GM12878 (cell line): Measurements from ENCODE around the gene LAMA4. TPM values are rescaled to one million over a fixed set of nuclear protein-coding genes. Genes with fewer than 3 reads are reported as not detected.
A peak's percentile ranks its signal among the peaks of the same experiment; 100 is the strongest.

Source experiments
- ATAC-seq: fragments of 200-7000 bp; cut with Tn5 transposase; 3 replicates; pipeline ENCODE4 v1.9.1; 2020; ENCODE audit warnings: mild to moderate bottlenecking, moderate library complexity
- BruUV-seq: library from RNA; stranded (reverse); fragments of 400-500 nt; replicated peaks from 2 replicates; lab custom pipeline; 2021; lab: Mats Ljungman, UMichigan
- CTCF ChIA-PET: fragments of 300-600 bp; sonication (Branson Sonifier 250); formaldehyde crosslinking; extraction: SDS; loops from one replicate; lab custom pipeline; 2021; ENCODE audit warnings: inconsistent platforms; lab: Yijun Ruan, JAX
- POLR2A ChIA-PET: fragments of 350-600 bp; formaldehyde crosslinking; extraction: SDS; loops from one replicate; lab custom pipeline; 2021; ENCODE audit warnings: inconsistent platforms; lab: Charles Lee
- RAD21 ChIA-PET: fragments of 300-600 bp; sonication (Branson Sonifier 250); formaldehyde crosslinking; loops from one replicate; lab custom pipeline; 2023; ENCODE audit warnings: antibody characterized with exemption; ENCODE audit not compliant: unreplicated experiment; lab: Charles Lee
- SMC1A ChIA-PET: fragments of 300-600 bp; sonication (Branson Sonifier 250); formaldehyde crosslinking; loops from one replicate; lab custom pipeline; 2023; ENCODE audit not compliant: unreplicated experiment, uncharacterized antibody; lab: Charles Lee
- DNase-seq: peaks from one replicate; pipeline ENCODE4 v3.0.0-alpha.2; 2011; ENCODE audit warnings: low read depth, low spot score
- FAIRE-seq: peaks from 3 replicates; lab custom pipeline; 2011; peaks lifted over from hg19 to GRCh38; lab: Jason Lieb, UNC
- H2AFZ ChIP-seq: 2 replicates; pipeline ENCODE4 v1.6.0; 2011; ENCODE audit warnings: low read depth, low read length, control low read depth; ENCODE audit not compliant: control insufficient read depth
- H3K27ac ChIP-seq: 2 replicates; pipeline ENCODE4 v1.5.1; 2011; ENCODE audit warnings: control low read depth; ENCODE audit not compliant: control insufficient read depth, insufficient read depth
- H3K27me3 ChIP-seq, 2 experiments: replicated peaks in 1 of 2; 2 replicates each; pipeline versions ENCODE4 v1.6.0 to v1.6.1; 2011; ENCODE audit warnings: low read length in 1 of 2; ENCODE audit not compliant: control insufficient read depth in 2 of 2, insufficient read depth in 2 of 2
- H3K36me3 ChIP-seq, 2 experiments: 2 replicates each; pipeline ENCODE4 v1.5.1; 2011; ENCODE audit warnings: low read length in 1 of 2; ENCODE audit not compliant: control insufficient read depth in 2 of 2, insufficient read depth in 2 of 2
- H3K4me1 ChIP-seq: 2 replicates; pipeline ENCODE4 v1.6.1; 2011; ENCODE audit warnings: mild to moderate bottlenecking, low read length, moderate library complexity, mixed read lengths; ENCODE audit not compliant: control insufficient read depth, insufficient read depth
- H3K4me2 ChIP-seq: 2 replicates; pipeline ENCODE4 v1.6.0; 2011; ENCODE audit warnings: control low read depth; ENCODE audit not compliant: control insufficient read depth, insufficient read depth
- H3K4me3 ChIP-seq: fragments of 200-600 bp; sonication (generic); 2 replicates; pipeline ENCODE4 v1.5.1; 2016
- H3K79me2 ChIP-seq: 2 replicates; pipeline ENCODE4 v1.6.0; 2011; ENCODE audit warnings: low read length; ENCODE audit not compliant: control insufficient read depth, insufficient read depth
- H3K9ac ChIP-seq: 2 replicates; pipeline ENCODE4 v1.8.0; 2011; ENCODE audit warnings: low read length, control low read depth, mixed read lengths; ENCODE audit not compliant: control insufficient read depth, insufficient read depth
- H3K9me3 ChIP-seq: replicated peaks from 3 replicates; pipeline ENCODE4 v1.5.1; 2011; ENCODE audit warnings: mild to moderate bottlenecking, low read length; ENCODE audit not compliant: control insufficient read depth, insufficient read depth
- H4K20me1 ChIP-seq: 2 replicates; pipeline ENCODE4 v1.6.0; 2011; ENCODE audit not compliant: control insufficient read depth, insufficient read depth
- BACH1 ChIP-seq: fragments of 450-650 bp; IDR thresholded peaks from 2 replicates; pipeline ENCODE4 v1.6.1; 2017; ENCODE audit warnings: mild to moderate bottlenecking, borderline replicate concordance
- CBX3 ChIP-seq: fragments of 200-600 bp; sonication (generic); IDR thresholded peaks from 2 replicates; pipeline ENCODE4 v1.6.1; 2016; ENCODE audit warnings: low read depth, borderline replicate concordance
- NFYA ChIP-seq: IDR thresholded peaks from 2 replicates; pipeline ENCODE4 v1.6.1; 2011; ENCODE audit warnings: low read depth, mild to moderate bottlenecking, low read length, improper control_type of control experiment, borderline replicate concordance
- POLR2A ChIP-seq: IDR thresholded peaks from 2 replicates; pipeline ENCODE4 v1.6.1; 2011; ENCODE audit warnings: low read depth, mild to moderate bottlenecking, low read length
- RAD21 ChIP-seq: IDR thresholded peaks from 2 replicates; pipeline ENCODE4 v1.6.1; 2011; ENCODE audit warnings: mild to moderate bottlenecking, low read depth, low read length, moderate library complexity; ENCODE audit not compliant: insufficient read depth
- SMC3 ChIP-seq: IDR thresholded peaks from 2 replicates; pipeline ENCODE4 v1.6.1; 2011; ENCODE audit warnings: low read length, improper control_type of control experiment, borderline replicate concordance
- WGBS: methylation state at CpG from one replicate; pipeline ENCODE4 v1.1.6; 2016; ENCODE audit warnings: low lambda C conversion rate; ENCODE audit not compliant: insufficient replicate concordance, insufficient coverage; ENCODE audit errors: missing lambda C conversion rate; 5-methylcytosine and 5-hydroxymethylcytosine counted together
- in situ Hi-C: fragments of 300-500 bp; cut with MboI; formaldehyde crosslinking; loops from 9 replicates; pipeline ENCODE4 v1.14.3; 2018; ENCODE audit warnings: mixed read lengths
- intact Hi-C: fragments of 100-400 bp; cut with micrococcal nuclease; formaldehyde crosslinking; loops from one replicate; pipeline ENCODE4 v1.14.2; 2022; ENCODE audit not compliant: unreplicated experiment
- polyA plus RNA-seq, 11 experiments: library from polyadenylated mRNA; depleted of rRNA in 4 of 11; unstranded in 6 of 11; stranded (reverse) in 5 of 11; fragments of >200 nt; fragmentation: Nextera tagmentation in 4 of 11; fragmentation: Illumina TruSeq in 1 of 11; extraction: Ambion mirVana in 4 of 11; extraction: Trizol in 1 of 11; gene quantifications; 1 replicate in 1 of 11; 2 replicates in 10 of 11; pipeline versions ENCODE4 v1.2.1 to v1.2.3, GENCODE V29; 2011 to 2016; ENCODE audit warnings: inconsistent platforms in 2 of 11, missing spikeins in 2 of 11, low read depth in 1 of 11
- total RNA-seq, 4 experiments: library from RNA; depleted of rRNA in 3 of 4; stranded (reverse); fragments of >200 nt in 3 of 4; fragmentation: Illumina TruSeq in 1 of 4; extraction: Trizol in 1 of 4; gene quantifications; 2 replicates each; pipeline versions ENCODE4 v1.2.1 to v1.2.3, GENCODE V29; 2013 to 2021
- TF ChIP-seq, protein P1 (sequence below), 3 experiments: IDR thresholded peaks in 2 of 3; conservative IDR thresholded peaks in 1 of 3; 2 replicates each; pipeline ENCODE4 v1.5.1; 2011; ENCODE audit warnings: low read depth in 3 of 3, low read length in 3 of 3, mild to moderate bottlenecking in 3 of 3, control low read depth in 2 of 3, moderate library complexity in 2 of 3, inconsistent platforms in 1 of 3, mixed read lengths in 1 of 3; ENCODE audit not compliant: control insufficient read depth in 2 of 3, insufficient read depth in 1 of 3; ENCODE audit errors: extremely low read depth in 1 of 3

LAMA4 gene
- total and polyA plus RNA-seq, 10 of the 15 experiments (the other 5 are each of a cell fraction or from before 2014, with no cell fraction given): 0.11 to 0.21 (median 0.14) TPM; not detected in 7

DNA sequence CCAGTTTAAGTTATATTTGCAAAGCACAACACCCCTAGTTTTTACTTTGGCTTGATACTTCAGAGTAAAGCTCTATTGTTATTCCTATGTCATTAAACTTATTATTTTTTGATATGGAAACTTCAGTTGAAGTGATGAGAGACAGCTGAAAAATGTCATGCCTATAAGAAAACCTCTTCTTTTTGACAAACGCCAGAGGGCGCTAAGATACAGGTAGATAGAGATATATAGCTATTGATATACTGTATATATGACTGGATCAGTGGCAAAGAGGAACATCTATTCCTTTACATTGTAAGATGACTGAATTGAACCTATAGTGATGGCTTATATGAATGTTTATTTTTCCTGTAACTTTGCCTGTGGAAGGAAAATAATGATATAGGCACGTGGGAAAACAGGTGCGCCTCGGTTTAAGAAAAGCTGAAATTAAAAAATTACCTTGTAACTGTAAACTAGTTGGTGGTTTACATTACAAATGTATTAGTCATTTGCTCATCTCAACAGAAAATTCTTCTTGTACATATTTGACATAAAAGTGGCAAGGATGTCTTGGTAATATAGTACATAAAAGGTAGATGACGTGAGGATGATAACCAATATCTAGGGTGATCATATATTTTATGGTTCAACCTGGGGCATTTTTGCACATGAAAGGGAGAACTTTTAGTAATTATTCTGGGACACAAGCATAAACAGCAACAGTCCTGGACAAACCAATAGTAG, 74.1 kb downstream of the LAMA4 start:
- H3K4me2 ChIP-seq: no peak overlapping the region
- no TSS peak for BruUV-seq
- in situ Hi-C loops: loop anchor here (5.0 to 25.0 kb wide), 2 partner anchors 127 to 1732 kb away; no protein-coding TSS in a partner anchor
- no peaks in the 10 kb centered on the region for H3K4me1 ChIP-seq
- FAIRE-seq: no peak
- H3K9ac ChIP-seq: no peak overlapping the region
- no peaks in the 10 kb centered on the region for H3K79me2 ChIP-seq
- ChIA-PET SMC1A (interaction anchor here (0.7 to 4.5 kb wide), 30 partner anchors 8 to 762 kb away, joined by 3 to 118 read pairs (median 4); no protein-coding TSS in a partner anchor), RAD21 (interaction anchor here (0.6 to 4.2 kb wide), 30 partner anchors 9 to 1729 kb away, joined by 3 to 119 read pairs (median 4); no protein-coding TSS in a partner anchor), POLR2A (interaction anchor here (0.8 to 1.3 kb wide), 2 partner anchors 128 to 140 kb away, joined by 3 to 4 read pairs; no protein-coding TSS in a partner anchor), CTCF (interaction anchor here (0.7 to 7.4 kb wide), 51 partner anchors 8 to 1843 kb away, joined by 3 to 196 read pairs (median 4); partner anchors contain the start of genes FAM229B and TUBE1)
- H4K20me1 ChIP-seq: no peaks in the 10 kb centered on the region
- no peak overlapping the region for H3K4me3 ChIP-seq
- peaks cover 0 to 3% of the 10 kb centered on the region in 2 experiments; a peak in 2 of 4 replicates for H3K27me3 ChIP-seq
- H2AFZ ChIP-seq: no peak overlapping the region
- ATAC-seq: peak; percentile 94
- H3K9me3 ChIP-seq: no peaks in the 10 kb centered on the region
- intact Hi-C loops: loop anchor here (1.0 to 10.0 kb wide), 3 partner anchors 132 to 1725 kb away; no protein-coding TSS in a partner anchor
- no peak overlapping the region for H3K27ac ChIP-seq
- no peak for DNase-seq
- TF ChIP-seq POLR2A: no peak
- no peak for TF ChIP-seq CBX3
- TF ChIP-seq BACH1: no peak
- TF ChIP-seq, protein P1, sequence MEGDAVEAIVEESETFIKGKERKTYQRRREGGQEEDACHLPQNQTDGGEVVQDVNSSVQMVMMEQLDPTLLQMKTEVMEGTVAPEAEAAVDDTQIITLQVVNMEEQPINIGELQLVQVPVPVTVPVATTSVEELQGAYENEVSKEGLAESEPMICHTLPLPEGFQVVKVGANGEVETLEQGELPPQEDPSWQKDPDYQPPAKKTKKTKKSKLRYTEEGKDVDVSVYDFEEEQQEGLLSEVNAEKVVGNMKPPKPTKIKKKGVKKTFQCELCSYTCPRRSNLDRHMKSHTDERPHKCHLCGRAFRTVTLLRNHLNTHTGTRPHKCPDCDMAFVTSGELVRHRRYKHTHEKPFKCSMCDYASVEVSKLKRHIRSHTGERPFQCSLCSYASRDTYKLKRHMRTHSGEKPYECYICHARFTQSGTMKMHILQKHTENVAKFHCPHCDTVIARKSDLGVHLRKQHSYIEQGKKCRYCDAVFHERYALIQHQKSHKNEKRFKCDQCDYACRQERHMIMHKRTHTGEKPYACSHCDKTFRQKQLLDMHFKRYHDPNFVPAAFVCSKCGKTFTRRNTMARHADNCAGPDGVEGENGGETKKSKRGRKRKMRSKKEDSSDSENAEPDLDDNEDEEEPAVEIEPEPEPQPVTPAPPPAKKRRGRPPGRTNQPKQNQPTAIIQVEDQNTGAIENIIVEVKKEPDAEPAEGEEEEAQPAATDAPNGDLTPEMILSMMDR (IDR thresholded peaks at IDR 0.05 in 2 of 3, conservative IDR thresholded peaks at IDR 0.05 in 1 of 3; ENCODE audit: control insufficient read depth in 2 of 3, extremely low read depth in 1 of 3, insufficient read depth in 1 of 3, low read depth in 3 of 3, low read length in 3 of 3): peak; percentile 48 to 74 (median 57); a peak in 5 of 6 replicates
- TF ChIP-seq NFYA: no peak
- peak; percentile 79 for TF ChIP-seq SMC3
- peak; percentile 80 for TF ChIP-seq RAD21
- H3K36me3 ChIP-seq: no peaks in the 10 kb centered on the region
- WGBS: 56% methylated on average over 6 of the region's 6 CpGs
